Stimulated activated CD4-positive, alpha-beta T cell treated with anti-CD3 and anti-CD28 coated beads, Interleukin-12 subunit alpha, Interleukin-12 subunit beta, amount 100 ng/mL, for 48 hours (primary cell): ENCODE results near the gene DIP2A.
"Not testable (repeated sequence)": the region's sequence is repeated elsewhere in the genome, so short reads cannot be mapped to it uniquely, and the experiment has no call there.

ENCODE experiments used
- DNase-seq, 3 donors: peaks; one replicate each; pipeline ENCODE4 v3.0.0-alpha.2; 2020; ENCODE audit warnings: low read depth in 2 of 3, low spot score in 1 of 3

DIP2A gene

DNA sequence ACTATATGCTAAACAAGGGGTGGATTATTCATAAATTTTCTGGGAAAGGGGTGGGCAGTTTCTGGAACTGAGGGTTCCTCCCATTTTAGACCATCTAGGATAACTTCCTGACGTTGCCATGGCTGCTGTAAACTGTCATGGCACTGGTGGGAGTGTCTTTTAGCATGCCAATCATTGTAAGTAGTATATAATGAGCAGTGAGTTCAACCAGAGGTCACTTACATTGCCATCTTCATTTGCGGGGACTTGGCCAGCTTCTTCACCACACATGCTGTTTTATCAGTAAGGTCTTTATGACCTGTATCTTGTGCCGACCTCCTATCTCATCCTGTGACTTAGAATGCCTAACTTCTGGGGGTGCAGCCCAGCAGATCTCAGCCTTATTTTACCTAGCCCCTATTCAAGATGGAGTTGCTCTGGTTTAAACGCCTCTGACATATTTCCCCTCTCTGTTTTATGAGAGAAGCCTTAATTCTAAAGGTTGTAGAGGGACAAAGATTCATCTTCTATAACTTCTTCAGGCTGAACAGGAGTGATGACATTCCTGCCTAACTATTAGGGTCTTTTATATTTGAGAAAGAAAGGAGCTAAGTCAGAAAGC is 60.4 kb downstream of the DIP2A start:
- no peak for DNase-seq

DNA sequence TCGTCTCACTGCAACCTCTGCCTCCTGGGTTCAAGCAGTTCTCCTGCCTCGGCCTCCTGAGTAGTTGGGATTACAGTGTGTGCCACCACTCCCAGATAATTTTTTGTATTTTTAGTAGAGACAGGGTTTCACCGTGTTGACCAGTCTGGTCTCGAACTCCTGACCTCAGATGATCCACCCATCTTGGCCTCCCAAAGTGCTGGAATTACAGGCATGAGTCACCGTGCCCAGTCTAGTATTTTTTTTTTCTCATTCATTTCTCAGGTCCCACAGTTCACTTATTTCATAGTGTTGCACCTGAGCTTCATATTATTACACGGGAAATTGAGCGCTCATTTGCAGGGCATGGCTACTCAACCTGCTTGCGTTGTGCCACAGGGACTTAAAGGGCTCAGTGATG is 68.7 kb downstream of the DIP2A start:
- not testable (repeated sequence) for DNase-seq

DNA sequence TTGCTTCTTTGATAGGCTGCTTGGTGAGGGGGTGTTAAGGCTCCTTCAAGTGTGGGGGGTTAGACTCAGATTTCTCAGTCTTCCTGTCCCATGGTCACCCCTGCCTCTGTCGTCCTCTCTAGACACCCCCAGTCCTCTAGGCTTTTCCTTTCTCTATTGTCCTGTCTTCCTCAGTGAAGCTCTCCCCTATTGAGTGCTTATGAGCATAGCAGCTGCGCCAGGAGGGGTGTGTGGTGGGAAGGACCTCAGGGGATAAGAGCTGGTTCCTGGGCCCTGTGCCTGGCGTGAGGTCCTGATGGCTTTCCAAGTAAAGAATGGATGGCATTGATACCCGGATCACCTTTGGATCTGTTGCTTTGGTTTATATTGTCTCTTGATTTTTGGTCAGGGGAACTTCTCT is 69.1 kb downstream of the DIP2A start:
- no peak for DNase-seq

DNA sequence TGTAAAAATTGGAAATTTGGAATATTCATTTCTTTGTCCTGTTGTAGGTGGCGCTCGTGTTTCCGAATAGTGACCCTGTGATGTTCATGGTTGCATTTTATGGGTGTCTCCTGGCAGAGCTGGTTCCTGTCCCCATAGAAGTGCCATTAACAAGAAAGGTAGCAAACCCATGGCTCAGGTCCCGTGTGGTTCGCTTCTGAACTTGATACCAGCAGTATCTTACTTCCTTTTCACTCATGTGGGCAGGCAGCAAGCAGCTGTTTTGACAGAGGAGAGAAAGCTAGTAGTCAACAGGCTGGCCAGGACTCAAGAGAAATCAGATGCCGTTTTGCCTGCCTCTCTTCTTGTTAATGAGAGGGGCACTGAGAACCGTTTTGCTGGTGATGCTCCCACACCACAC is 73.4 kb downstream of the DIP2A start:
- DNase-seq: no peak

DNA sequence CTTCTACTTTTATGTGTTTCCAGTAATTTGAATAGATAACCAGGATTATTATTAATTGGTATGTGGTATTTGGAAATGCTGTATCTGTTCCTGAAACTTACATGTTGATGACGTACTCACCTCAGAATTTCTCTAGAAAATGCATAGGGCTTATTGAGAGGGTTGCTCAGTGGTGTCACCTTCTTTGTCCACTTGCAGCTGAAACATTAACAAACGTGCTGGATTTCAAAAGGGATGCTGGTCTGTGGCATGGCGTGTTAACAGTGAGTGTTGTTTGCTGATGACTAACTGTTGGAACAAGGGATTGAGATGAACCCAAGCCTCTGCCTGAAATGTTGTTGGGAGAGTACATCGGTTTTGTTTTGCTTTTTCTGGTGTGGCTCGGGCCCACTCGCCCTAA is 78.3 kb downstream of the DIP2A start:
- DNase-seq: no peak

DNA sequence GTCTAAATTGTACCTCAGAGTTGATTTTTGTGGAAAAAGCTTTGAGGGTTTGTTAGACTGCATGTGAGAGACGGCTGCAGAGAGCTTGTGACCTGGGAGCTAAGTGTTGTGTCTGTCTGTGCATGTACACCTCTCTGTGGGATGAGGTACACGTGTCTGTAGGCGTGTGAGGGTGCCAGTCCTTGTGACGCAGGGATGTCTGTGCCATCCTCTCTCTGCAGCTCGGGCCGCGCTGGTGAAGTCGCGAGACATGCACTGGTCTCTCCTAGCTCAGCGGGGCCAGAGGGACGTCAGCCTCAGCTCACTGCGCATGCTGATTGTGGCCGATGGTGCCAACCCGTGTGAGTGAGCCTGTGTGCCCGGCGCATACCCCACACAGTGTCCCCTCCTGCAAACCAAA is 79.6 kb downstream of the DIP2A start:
- no peak for DNase-seq

DNA sequence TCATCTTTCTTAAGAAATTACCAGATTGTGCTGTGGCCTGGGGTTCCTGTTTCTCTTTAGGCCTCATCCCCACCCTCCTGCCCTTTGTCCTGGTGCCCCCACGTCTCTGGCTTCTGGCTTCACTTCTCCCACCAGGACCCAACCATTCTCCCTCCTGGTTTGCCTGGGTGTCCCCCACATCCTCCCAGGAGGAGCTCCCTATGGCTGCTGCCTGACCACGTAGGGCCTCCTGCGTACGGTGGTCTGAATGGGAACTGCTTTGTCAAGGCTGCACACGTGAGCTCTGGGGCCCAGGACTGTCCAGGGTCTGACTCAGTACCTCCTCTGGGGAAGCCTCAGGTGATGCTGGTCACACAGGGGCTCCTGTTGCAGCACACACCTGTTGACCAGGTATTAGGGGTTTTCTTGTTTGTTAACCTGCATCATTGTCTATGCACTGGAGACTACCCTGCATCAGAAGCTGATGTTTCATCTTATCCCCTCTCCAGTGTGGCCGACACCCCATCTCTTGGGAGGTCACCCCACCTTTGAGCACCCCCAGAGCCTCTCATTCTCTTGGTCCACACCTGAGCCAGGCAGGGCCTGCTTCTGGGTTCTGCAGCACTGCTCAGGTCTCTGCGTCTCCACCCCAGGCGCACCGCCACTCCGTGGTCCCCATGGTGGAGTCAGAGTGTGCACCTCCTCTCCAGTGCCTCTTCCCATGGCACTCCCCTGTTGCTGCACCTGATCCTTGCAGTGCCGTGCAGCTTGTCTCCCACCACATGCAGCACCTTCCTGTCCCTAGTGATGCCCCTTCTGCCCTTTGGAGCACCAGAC is 80.4 kb downstream of the DIP2A start:
- DNase-seq: no peak

DNA sequence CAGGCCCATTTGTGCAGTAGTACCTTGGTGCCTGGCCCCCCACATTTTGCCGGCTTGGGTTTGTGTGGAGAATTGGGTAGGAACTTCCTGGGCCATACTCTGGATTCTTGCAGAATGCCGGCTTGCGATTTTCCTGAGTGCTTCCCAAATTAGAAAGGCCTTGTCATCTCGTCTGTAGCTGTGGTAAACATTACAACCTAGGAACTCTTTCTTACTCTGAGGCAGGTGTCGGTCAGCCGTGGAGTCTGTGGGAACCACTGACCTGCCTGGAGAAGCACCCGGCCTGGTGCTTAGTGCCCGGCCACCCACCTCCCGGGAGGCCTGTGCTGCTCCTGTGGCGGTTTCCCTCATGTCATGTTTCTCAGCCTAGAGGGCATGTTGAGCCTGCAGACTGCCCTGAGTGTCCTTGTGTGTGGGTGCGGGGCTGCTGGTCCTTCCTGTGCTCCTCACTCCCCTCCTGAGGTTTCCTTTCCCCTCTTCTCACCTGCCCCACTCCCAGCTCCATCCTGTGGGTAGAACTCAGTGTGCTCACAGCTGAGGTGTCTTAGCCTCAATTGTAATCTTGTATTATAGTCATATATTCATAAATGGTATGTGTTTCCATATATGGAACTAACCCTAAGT is 81.5 kb downstream of the DIP2A start:
- no peak for DNase-seq

DNA sequence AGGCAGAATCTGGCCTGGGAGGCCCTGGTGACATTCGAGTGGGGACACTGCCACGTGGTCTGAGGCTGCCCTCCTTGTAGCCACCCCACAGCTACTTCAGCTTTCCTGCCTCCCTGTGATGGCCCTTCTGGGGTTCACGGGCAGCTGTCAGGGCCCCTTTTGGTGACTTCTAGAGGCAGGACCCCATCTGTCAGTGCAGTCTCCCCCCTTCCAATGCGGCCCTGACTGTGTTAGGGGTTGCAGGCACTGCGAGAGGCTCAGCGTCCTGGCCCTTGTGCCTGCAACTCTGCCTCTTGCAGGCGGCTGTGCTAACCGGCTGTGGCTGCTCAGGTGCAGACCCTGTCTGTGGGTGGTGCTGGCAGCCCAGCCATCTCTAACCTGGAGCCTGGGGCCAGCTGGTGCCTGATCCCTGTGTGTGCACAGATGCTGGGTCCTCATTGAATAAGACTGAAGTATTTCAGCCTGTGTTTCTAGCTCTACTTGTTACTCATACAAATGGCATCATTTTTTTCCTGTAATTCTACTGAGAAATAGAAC is 84.0 kb downstream of the DIP2A start:
- DNase-seq: no peak

DNA sequence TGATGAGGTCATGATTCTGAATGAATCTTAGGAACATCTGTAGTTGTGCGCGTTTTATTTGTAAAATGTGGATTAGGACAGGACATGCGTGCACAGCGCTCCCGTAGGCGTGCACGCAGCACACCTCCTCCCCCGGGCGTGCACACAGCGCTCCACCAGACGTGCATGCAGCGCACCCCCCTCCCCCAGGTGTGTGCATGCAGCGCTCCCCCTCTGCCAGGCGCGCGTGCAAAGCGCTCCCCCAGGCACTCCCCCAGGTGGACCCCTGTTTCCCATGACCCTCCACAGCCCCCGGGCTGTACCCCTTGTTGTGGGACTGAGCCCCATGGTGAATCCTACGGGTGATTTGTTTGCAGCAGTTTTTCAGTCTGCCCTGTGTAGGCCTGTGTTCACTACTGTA is 84.6 kb downstream of the DIP2A start:
- no peak for DNase-seq

DNA sequence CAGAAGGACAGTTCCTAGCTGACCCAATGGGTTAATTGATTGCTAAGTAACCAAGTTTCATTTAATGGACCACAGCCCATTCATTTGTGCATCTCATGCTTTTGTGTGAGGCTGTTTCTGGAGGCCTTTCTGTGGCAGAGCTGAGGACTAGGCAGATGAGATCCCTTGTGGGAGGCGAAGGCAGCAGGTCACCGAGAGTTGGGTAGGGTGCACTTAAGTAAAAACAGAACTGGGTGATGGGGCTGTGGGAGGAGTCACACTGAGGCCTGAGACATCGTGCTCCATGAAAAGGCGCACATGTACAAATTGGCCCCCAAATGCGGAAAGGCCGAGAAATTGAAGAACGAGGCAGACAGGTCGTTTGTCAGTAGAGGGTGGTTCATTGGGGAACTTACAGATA is 85.3 kb downstream of the DIP2A start:
- DNase-seq: no peak

DNA sequence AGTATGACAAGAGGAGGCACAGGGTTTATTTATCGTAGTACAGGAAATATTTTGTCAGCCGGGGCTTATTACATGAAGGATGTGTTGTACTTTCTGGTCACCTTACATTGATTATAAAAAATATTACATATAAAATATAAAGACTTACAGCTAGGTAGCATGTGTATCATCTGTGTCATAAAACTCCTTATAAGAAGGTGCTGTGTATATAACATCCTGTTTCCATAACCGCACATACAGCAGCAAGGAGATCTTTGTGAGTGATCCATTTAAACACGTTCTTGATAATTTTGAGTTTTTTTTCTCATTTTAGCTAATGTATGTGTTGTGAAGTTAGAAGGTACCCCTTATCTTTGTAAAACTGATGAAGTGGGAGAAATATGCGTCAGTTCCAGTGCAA is 86.1 kb downstream of the DIP2A start:
- no peak for DNase-seq

DNA sequence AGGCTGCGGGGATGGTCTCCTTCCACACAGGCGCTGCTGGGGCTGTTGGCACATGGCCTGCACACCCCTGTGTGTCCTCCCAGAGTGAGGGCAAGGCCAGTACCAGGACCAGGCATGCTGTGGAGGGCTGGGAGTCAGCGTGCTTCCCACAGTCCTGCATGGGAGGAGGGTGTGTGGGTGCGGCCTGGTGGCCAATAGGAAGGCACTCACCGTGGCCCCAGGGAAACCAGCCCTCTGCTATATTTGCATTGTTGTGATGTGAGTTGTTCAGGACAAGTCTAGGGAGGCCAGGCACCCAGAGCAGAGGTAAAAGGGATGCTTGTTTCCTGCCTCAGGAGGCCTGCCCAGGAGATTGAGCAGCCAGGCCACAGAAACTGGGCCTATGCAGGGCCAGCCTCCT is 86.7 kb downstream of the DIP2A start:
- no peak for DNase-seq

DNA sequence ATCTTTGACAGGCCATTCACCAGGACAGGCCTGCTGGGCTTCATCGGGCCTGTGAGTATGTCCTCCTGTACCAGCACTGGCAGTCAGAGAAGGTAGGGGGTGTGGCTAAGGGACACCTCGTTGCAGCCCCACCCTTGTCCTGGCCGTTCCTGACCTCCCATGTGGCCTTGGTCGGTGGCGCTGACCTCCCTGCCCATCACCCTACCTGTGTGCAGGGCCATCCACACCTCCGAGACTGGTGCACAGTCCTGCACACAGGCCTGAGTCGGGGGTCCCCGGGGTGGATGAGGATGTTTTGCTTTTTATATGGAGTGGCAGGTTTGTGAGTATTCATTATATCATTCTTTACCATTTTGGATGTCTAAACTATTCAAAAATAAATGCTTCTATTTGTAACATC is 87.2 kb downstream of the DIP2A start:
- DNase-seq: no peak

DNA sequence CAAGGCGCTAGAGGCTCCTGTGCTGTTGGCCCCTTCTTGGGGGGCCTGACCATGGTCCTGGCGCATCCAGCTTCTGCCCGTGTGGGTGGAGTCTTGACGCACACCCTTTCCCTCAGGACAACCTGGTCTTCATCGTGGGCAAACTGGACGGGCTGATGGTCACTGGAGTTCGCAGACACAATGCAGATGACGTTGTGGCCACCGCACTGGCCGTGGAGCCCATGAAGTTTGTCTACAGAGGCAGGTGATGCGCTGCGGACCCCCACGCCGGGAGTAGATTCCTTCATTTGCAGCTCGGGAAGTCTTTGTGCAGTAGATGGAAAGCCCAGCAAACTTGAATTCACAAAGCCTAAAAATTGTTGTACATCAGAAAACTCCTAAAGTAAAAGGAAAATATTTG is 88.1 kb downstream of the DIP2A start:
- DNase-seq: no peak

DNA sequence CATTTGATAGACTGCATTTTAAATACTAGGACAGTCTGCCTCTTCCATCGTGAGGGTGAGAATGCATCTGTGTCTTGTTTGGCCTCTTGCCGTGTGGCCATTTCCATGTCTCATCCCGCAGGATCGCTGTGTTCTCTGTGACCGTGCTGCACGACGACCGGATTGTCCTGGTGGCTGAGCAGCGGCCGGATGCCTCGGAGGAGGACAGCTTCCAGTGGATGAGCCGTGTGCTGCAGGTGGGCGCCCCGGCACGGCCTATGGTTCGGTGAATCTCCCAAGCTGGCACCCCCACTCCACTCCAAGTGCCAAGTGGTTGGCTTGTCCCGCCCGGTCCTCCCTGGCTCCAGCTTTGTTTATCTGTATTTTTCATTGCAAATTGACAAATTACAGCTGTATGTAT is 91.0 kb downstream of the DIP2A start:
- no peak for DNase-seq

DNA sequence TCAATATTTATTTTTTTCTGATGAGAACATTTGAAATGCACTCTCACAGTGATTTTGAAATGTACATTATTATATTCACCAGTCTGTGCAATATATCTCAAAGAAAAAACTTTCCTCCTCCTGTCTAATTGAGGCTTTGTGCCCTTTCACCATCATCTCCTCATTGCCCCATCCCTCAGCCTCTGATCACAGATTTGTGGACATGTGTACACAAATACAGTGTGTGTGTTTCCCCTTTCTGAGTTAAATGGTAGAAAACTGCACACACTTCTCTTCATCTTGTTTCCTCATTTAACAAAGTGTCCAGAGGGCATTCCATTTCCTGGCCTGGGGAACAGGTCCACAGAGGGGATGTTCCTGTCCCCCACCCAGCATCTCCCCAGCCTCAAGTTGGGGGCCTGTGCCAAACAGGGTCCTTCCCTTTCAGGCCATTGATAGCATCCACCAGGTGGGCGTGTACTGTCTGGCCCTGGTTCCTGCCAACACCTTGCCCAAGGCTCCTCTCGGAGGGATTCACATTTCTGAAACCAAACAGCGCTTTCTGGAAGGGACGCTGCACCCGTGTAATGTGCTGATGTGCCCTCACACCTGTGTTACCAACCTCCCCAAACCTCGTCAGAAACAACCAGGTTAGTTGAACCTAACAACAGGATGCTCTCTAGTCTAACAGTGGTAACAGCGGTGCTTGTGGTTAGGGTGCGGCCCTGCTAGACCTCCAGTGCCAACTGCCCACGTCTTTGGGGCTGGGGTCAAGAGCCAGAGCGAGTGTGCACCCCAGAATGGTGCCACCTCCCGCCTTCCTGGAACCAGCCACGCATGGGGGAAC is 91.6 kb downstream of the DIP2A start:
- no peak for DNase-seq

DNA sequence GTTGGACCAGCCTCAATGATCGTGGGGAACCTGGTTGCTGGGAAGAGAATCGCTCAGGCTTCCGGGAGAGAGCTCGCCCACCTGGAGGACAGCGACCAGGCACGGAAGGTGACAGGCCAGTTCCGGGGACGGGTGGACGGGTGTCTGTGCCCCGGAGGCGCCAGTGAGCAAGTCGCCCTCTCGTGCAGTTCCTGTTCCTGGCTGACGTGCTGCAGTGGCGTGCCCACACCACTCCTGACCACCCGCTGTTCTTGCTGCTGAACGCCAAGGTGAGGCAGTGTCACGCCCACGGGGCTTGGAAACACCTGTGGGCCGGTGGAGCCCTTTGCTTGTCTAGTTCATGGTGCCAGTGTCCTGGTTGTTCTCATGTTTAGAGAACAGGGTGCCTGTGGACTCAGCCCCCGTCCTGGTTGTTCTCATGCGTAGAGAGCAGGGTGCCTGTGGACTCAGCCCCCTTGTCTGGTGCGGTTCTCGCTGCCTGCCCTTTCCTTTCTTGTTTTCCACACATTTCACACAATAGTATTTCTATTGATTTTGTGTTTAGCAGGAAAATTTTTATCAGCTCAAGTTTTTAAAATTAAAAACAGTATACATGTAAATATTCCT is 93.0 kb downstream of the DIP2A start:
- no peak for DNase-seq

DNA sequence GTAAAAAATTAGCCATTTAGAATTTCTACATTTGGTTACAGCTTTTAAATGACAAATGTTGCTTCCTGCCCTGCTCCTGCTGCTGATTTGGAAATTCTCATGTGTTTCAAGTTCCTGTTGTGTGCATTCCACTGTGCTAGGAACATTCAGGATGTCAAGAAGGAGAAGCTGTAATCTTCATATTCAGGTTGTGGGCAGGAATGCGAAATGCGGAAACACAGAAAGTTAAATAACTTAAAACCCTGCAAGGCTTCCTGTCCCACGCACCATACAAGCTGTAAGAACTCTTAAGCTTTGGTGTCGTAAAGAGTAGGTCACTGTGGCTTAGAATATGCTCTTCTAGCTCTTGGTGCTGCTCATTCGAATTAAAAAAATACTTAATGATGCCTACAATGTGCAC is 93.6 kb downstream of the DIP2A start:
- DNase-seq: no peak

DNA sequence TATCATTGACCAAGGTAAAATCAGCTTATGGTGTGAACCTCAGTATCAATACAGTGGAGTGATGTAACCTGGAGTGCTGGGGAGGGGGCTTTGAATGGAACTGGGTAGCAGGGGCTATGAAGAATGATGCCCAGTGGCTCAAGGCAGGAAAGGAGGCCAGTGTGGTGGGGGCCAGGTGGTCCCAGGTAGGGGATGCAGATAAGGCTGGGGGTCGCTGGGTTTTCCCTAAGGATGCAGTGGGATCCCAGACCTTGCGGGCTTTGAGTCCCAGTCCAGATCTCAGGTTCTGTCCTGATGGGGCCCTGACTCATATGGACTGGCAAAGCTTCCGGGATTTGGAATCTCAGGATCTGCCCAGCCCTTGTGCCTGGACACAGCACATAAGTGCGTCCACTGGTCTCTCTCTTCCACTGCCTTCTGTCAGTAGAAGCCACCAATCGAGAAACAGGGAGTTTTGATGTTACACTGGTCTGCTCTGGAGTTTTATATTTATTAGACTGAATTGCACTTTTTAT is 94.2 kb downstream of the DIP2A start:
- no peak for DNase-seq

DNA sequence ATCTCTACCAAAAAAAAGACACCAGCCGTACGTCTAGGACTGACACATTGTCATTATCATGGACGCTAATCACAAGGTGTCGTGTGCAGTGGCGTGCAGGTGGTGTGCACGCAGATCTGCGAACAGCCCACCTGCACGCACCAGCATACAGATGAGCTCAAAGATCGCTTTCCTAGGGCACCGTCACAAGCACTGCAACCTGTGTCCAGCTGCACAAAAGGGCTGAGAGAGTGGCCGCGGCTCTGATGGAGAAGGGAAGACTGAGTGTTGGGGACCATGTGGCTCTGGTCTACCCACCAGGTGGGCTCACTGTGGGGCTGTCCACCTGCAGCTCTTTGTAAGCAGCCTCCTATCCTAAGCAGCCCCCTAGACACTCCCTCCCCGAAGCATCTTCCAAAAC is 95.3 kb downstream of the DIP2A start:
- no peak for DNase-seq
